Activated CD4-positive, CD25-positive, alpha-beta regulatory T cell (primary cell): ENCODE data around the gene ZNF609.

Source experiments
- DNase-seq, 4 experiments: peaks; one replicate each; lab custom pipeline; 2025; lab: John Stamatoyannopoulos, UW

Gene ZNF609

GRCh38 chr15:64651601-64652191 lies 191.3 kb downstream of the ZNF609 start:
- peak in 1 of 4 experiments; percentile 2 for DNase-seq

DNA sequence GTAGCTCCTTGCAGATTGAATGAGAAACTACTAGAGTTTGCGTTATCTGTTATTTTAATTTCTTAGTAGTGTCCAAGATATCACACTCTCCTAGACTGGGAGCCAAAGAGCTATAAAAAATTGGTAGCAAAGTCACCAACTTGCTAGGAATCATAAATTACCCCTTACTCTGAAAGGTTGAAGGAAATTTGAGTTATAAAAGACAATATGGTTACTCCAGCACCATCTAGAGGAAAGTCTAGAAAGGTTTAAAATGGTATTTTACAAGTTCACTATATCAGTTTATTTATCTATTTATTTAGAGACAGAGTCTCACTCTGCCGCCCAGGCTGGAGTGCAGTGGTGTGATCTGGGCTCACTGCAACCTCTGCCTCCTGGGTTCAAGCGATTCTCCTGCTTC lies 193.4 kb downstream of the ZNF609 start:
- no peak for DNase-seq

- no peak for DNase-seq
These were observed 196.1 kb downstream of the ZNF609 start for GRCh38 chr15:64656508-64656907.

DNA sequence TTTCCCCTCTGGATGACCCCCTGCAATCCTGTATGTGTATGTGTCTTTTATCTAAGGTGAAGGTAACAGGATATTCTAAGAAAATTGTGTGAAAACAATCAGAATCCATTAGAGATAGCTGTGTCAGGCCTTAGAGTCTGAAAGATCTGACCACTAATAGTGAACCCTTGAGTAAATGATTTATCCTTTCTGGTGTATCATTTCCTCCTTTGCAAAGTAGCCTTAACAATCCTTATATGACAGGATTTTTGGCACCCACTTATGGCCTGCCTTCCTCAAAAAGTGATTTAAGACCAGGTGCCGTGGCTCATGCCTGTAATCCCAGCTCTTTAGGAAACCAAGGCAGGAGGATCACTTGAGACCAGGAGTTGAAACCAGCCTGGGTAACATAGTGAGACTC lies 204.8 kb downstream of the ZNF609 start:
- DNase-seq: no peak

DNA sequence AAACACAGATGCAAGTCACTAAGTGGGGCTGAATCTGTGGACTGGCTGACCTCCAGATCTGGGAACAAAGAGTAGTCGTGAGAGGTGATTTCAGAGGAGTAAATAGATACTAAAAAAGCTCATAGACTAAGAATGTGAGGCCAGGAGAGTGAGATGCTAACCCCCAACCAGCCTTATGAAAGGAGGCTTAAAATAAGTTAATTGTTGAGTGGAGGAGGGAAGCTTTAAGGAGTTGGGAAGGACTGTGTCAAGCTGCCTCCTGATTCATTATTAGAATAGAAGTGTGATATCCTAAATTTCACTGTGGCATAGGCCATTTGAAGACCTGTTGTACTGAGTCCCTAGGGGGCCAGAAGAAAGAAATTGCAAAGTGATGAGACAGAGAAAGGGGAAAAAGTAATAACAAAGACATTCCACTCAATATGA lies 207.4 kb downstream of the ZNF609 start:
- no peak for DNase-seq

DNA sequence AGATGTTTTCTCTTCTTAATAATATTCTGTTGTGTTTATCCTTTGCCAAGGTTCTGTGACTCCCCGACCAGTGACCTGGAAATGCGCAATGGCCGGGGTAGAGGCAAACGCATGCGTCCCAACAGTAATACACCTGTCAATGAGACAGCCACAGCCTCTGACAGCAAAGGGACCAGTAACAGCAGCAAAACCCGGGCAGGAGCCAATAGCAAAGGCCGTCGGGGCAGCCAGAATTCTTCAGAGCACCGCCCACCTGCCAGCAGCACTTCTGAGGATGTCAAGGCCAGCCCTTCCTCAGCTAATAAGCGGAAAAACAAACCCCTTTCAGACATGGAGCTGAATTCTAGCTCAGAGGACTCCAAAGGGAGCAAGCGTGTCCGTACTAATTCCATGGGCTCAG lies 213.5 kb downstream of the ZNF609 start:
- DNase-seq: no peak

- DNase-seq: no peak
These were observed 217.9 kb downstream of the ZNF609 start for GRCh38 chr15:64678126-64678819.

DNA sequence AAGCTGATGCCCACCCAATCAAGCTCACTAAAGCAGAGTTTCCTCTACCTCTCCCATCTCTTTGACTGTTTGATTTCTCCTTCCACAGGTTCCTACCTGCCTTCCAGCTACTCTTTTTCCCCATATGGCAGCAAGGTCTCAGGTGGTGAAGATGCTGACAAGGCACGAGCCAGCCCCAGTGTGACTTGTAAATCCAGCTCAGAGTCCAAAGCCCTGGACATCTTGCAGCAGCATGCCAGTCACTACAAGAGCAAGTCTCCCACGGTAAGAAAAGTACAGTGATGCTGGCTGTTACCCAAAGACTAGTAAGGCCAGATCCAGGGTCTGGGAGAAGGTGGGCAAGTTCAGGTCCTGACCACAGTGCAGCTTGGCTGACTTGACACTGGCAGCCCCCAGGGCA lies 219.7 kb downstream of the ZNF609 start:
- no peak for DNase-seq

GRCh38 chr15:64681424-64682024 lies 221.1 kb downstream of the ZNF609 start:
- no peak for DNase-seq

DNA sequence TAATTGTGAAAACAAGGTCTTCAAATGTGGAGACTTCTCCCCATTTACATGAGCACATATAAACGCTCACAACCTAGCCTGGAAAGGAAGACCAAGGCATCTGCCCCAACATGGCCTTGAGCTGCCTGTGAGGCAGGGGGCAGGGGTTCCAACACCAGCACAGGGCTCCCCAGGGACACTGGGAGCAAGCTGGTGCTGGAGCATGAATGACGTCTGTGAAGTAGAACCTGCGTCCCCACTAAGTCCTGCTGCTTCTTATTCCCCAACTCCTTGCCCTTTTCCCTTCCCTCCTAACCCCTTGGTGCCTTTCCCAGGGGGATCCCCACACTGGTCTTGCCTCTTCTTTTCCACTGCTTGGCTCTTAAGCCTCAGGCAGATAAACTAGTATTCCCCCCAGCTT lies 221.9 kb downstream of the ZNF609 start:
- no peak for DNase-seq

- no peak for DNase-seq
These were observed 223.0 kb downstream of the ZNF609 start for GRCh38 chr15:64683378-64683777.

DNA sequence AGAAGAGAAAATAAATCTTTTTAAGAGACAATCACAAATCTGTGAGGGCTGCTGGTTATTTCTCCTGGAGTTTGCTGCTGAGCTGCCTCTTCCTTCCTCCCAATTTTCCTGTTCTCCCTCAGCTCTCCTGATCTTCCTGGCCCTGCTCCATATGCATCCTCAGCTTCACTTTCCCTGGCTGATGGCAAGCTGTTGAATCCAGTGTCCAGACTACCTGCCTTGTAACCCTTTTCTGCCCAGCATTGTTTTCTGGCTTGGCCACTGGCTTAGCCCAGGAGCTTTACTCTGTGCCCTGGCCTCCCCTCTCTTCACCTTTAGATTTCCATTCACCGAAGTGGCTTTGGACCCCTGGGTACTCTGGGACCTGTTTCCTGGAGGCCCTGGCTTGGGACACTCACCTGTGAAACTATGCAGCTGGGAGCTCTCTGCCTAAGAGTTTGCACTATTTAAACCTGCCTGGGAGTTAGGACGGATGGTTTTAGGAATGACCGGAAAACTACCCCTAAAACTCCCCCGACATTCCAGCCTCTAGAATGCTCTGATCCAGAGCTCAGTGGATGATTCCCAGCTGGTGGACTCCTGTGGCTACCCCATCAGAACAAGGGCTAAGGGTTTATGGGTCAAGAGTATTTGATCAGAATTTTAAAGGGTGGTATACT lies 225.0 kb downstream of the ZNF609 start:
- DNase-seq: no peak

DNA sequence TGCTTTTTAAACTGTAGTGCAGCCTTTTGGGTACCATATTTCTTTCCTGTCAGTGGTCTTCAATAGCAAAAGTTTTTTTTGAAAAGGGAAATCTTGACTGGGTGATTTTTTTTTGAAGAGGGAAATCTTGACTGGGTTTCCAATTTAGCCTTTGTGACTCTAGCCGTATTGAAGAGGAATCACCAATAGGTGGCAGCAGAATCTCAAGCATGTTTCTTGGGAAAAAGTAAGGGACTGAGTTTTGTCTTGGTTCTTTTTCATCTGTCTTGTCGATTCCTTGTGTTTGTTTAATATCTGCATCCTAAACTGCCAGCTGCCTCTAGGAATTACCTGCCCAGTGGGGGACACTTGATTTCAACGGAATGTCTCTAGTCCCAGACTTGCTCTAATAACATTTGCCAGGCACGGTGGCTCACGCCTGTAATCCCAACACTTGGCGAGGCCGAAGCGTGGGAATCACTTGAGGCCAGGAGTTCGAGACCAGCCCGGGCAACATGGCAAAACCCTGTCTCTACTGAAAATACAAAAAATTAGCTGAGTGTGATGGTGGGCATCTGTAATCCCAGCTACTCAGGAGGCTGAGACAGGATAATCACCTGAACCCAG lies 225.9 kb downstream of the ZNF609 start:
- no peak for DNase-seq

GRCh38 chr15:64687172-64687571 lies 226.8 kb downstream of the ZNF609 start:
- DNase-seq: no peak

DNA sequence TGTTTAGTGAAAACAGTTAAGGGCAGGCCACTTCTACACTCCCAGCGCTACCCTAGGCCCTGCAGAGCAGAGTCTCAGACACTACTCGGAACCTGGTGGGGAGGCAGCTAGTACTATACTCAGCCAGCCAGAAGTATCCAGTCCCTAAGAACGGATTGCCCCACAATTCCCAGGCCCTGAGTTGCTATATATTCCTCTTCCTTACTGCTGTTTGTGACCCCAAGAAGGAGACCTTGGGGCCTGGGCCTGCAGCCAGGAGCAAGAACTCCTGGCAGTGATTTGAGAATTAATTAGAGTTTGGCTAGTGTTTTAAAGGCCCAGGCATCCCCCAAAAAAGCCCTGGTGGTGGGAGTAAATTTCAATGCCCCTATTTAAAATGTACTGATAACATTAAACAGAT lies 227.3 kb downstream of the ZNF609 start:
- DNase-seq: no peak

- no peak for DNase-seq
These were observed 228.4 kb downstream of the ZNF609 start for GRCh38 chr15:64688770-64689169.

- DNase-seq: no peak
These were observed 229.6 kb downstream of the ZNF609 start for GRCh38 chr15:64690008-64690407.

DNA sequence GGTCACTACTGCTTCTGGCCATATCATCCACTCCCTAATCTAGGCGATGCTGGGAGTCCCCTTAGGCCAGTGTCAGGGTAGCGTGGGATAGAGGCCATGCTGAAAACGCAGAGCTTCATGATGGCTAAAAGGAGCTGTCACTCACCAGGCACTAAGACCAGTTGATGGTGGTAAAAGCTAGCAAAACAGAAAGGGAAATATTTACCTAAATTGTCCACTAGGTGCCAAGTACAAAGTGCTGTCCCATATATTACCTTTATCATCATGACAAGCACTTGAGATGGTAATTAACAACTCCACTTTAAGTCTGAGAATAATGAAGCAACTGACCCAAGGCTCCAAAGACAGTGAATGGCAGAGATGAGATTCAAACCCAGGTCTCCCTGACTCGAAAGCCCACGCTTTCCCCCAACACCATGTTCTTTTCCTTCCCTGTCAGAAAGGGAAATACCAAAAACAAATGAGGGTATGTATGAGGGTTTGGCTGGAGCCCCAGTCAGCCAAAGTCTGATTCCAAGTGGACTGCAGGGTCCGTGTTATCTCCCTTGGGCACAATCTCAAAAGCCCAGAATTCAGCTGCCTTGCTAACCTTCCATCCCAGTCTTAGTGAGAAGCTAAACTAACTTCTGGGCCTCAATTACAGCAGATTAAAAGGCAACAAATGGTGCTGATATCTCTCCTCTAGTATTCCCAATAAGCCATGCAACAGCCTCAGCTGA lies 230.4 kb downstream of the ZNF609 start:
- no peak for DNase-seq

DNA sequence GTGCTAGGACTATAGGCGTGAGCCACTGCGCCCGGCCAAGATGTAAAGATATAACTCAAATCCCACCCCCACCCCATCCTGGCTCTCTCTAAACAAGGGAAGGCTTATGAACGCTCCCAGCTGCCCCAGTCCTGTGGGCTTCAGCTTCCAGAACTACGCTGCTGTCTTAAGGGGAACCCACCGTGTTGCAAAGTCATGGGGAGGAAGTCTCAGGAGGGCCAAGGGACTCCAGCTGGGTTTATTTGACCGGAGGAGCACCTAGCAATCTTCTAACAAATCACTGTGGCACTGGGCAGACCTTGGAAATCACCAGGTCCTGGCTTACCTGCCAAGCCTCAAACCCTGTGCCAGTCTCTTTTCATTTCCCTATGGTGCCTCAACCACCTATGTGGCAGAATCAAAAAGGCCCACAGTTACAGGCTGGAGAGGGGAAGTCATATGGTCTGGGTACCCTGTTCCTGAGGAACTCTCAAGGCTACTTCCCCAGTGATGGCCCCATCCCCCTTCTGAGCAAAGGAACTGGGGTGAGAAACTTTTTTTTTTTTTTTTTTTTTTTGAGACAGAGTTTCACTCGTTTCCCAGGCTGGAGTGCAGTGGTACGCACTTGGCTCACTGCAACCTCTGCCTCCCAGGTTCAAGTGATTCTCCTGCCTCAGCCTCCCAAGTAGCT lies 231.7 kb downstream of the ZNF609 start:
- DNase-seq: no peak

GRCh38 chr15:64693134-64693533 lies 232.8 kb downstream of the ZNF609 start:
- DNase-seq: no peak

DNA sequence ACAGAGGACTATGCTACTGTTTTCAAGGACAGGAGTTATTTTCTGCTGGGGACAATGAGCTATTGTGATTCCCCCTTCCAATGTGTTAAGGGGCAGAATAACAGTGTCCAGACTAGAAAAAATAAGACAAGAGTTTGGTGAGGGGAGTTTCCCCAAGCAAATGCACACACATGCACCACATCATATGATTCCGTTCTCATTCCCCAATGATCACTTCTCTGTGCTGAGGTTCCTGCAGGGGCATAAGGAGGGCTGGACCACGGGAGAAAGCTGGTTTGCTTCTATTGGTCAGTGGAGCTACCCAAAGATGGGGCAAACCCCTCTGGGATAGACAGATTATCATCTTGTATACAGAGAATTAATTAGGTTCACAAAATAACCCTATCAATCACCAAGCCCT lies 234.4 kb downstream of the ZNF609 start:
- no peak for DNase-seq
